HFFc6 (cell line): ENCODE data around the gene FYB2. TPM values are rescaled to one million over a fixed set of nuclear protein-coding genes. Genes with fewer than 3 reads are reported as not detected.

Experiments
- DNase-seq: peaks from one replicate; pipeline ENCODE4 v3.0.0-alpha.2; 2018
- H3K27ac Mint-ChIP-seq: 2 replicates; pipeline ENCODE4 v1.8.0; 2020; ENCODE audit warnings: mild to moderate bottlenecking, mixed read lengths
- H3K27me3 Mint-ChIP-seq: 2 replicates; pipeline ENCODE4 v1.8.0; 2021; ENCODE audit warnings: mild to moderate bottlenecking, moderate library complexity, mixed read lengths; ENCODE audit not compliant: insufficient read depth
- H3K36me3 Mint-ChIP-seq: 2 replicates; pipeline ENCODE4 v1.8.0; 2021; ENCODE audit warnings: low read depth, mixed read lengths
- H3K4me1 Mint-ChIP-seq: 2 replicates; pipeline ENCODE4 v1.8.0; 2020; ENCODE audit warnings: low read depth, mixed read lengths
- H3K4me3 Mint-ChIP-seq: 2 replicates; pipeline ENCODE4 v1.8.0; 2020; ENCODE audit warnings: mild to moderate bottlenecking, moderate library complexity, mixed read lengths
- H3K9me3 Mint-ChIP-seq: 2 replicates; pipeline ENCODE4 v1.8.0; 2020; ENCODE audit warnings: mild to moderate bottlenecking, mixed read lengths
- CTCF ChIP-seq: fragments of 200-600 bp; sonication (generic); IDR thresholded peaks from 2 replicates; pipeline ENCODE4 v1.5.0; 2021; ENCODE audit warnings: antibody characterized with exemption, mild to moderate bottlenecking
- total RNA-seq, 6 experiments: library from RNA; stranded (reverse); fragmentation: NEBNext Ultra II Directional; extraction: Animal tissue kit (Norgen Biotek cat#: 25700); gene quantifications; 2 replicates in 1 of 6; 3 replicates in 5 of 6; pipeline ENCODE4 v1.2.3, GENCODE V29; 2021

The FYB2 gene
- total RNA-seq, 6 experiments from 2014 or later, result 0.11 TPM; not detected in 5

GRCh38 chr1:56820755-56821461 is 1.7 kb upstream of the FYB2 start:
- no peak overlapping the region for H3K27ac Mint-ChIP-seq

GRCh38 chr1:56817716-56818463 is 1.3 kb downstream of the FYB2 start:
- H3K4me3 Mint-ChIP-seq, result no peak overlapping the region
- H3K9me3 Mint-ChIP-seq, result no peaks in the 10 kb centered on the region
- H3K4me1 Mint-ChIP-seq, result peaks cover 21% of the 10 kb centered on the region
- H3K36me3 Mint-ChIP-seq, result no peaks in the 10 kb centered on the region
- peak; percentile 3 for DNase-seq
- H3K27ac Mint-ChIP-seq, result no peak overlapping the region
- no peak for TF ChIP-seq CTCF
- H3K27me3 Mint-ChIP-seq, result peaks cover 12% of the 10 kb centered on the region

More at GRCh38 chr1:56820755-56821461, 1.7 kb upstream of the FYB2 start:
- no peaks in the 10 kb centered on the region for H3K36me3 Mint-ChIP-seq
- DNase-seq, result peak; percentile 74
- no peak overlapping the region for H3K4me3 Mint-ChIP-seq
- peaks cover 12% of the 10 kb centered on the region for H3K27me3 Mint-ChIP-seq
- peak; percentile 98 for TF ChIP-seq CTCF
- H3K9me3 Mint-ChIP-seq, result no peaks in the 10 kb centered on the region
- H3K4me1 Mint-ChIP-seq, result peaks cover 42% of the 10 kb centered on the region

- no peak for TF ChIP-seq CTCF
- Mint-ChIP-seq H3K4me3 (no peak overlapping the region), H3K36me3 (no peaks in the 10 kb centered on the region), H3K27me3 (peaks cover 12% of the 10 kb centered on the region), H3K27ac (no peak overlapping the region), H3K4me1 (peaks cover 21% of the 10 kb centered on the region), H3K9me3 (no peaks in the 10 kb centered on the region)
- DNase-seq, result no peak
Observed at GRCh38 chr1:56816909-56817308, 2.3 kb downstream of the FYB2 start.

- no peak for DNase-seq
- Mint-ChIP-seq H3K4me1 (peaks cover 19% of the 10 kb centered on the region), H3K36me3 (no peaks in the 10 kb centered on the region), H3K4me3 (no peak overlapping the region), H3K27me3 (peaks cover 13% of the 10 kb centered on the region), H3K9me3 (no peaks in the 10 kb centered on the region), H3K27ac (no peak overlapping the region)
- TF ChIP-seq CTCF, result no peak
Observed at GRCh38 chr1:56816264-56816663, 2.9 kb downstream of the FYB2 start.

- no peak for TF ChIP-seq CTCF
- H3K9me3 Mint-ChIP-seq, result no peaks in the 10 kb centered on the region
- H3K4me1 Mint-ChIP-seq, result peaks cover 12% of the 10 kb centered on the region
- no peak for DNase-seq
- no peak overlapping the region for H3K27ac Mint-ChIP-seq
- H3K36me3 Mint-ChIP-seq, result no peaks in the 10 kb centered on the region
- H3K27me3 Mint-ChIP-seq, result peaks cover 15% of the 10 kb centered on the region
- H3K4me3 Mint-ChIP-seq, result no peak overlapping the region
Observed at GRCh38 chr1:56814205-56814604, 5.0 kb downstream of the FYB2 start.
